IPS-18c (cell line): ENCODE measurements around the gene SLC25A21.

Experiments
- H3K4me3 ChIP-seq: 2 replicates; pipeline ENCODE4 v1.7.0; 2013; ENCODE audit warnings: low read depth, mild to moderate bottlenecking, low read length, moderate library complexity; ENCODE audit not compliant: insufficient read depth
- H3K9me3 ChIP-seq: one replicate; pipeline ENCODE4 v1.6.1; 2013; ENCODE audit warnings: mild to moderate bottlenecking, low read length, moderate library complexity; ENCODE audit not compliant: control insufficient read depth, insufficient read depth

The SLC25A21 gene

GRCh38 chr14:36675581-36675980, 496.8 kb downstream of the SLC25A21 start:
- Histone ChIP-seq H3K4me3 (no peak overlapping the region), H3K9me3 (no peaks in the 10 kb centered on the region)

GRCh38 chr14:36674659-36675058, 497.7 kb downstream of the SLC25A21 start:
- Histone ChIP-seq H3K9me3 (no peaks in the 10 kb centered on the region), H3K4me3 (no peak overlapping the region)

GRCh38 chr14:36672095-36672494, 500.3 kb downstream of the SLC25A21 start:
- Histone ChIP-seq H3K4me3 (no peak overlapping the region), H3K9me3 (no peaks in the 10 kb centered on the region)

- Histone ChIP-seq H3K4me3 (no peak overlapping the region), H3K9me3 (no peaks in the 10 kb centered on the region)
Observed at GRCh38 chr14:36671149-36671548, 501.3 kb downstream of the SLC25A21 start.

- Histone ChIP-seq H3K9me3 (no peaks in the 10 kb centered on the region), H3K4me3 (no peak overlapping the region)
Observed at GRCh38 chr14:36667679-36668078, 504.7 kb downstream of the SLC25A21 start.

GRCh38 chr14:36666416-36667206, 505.8 kb downstream of the SLC25A21 start:
- Histone ChIP-seq H3K9me3 (no peaks in the 10 kb centered on the region), H3K4me3 (peak overlapping the region; percentile 40)

- peak overlapping the region; percentile 40 for H3K4me3 ChIP-seq
- H3K9me3 ChIP-seq: no peaks in the 10 kb centered on the region
Observed at GRCh38 chr14:36665887-36666415, 506.5 kb downstream of the SLC25A21 start.

- H3K4me3 ChIP-seq: no peak overlapping the region
Observed at GRCh38 chr14:36664322-36665193, 507.8 kb downstream of the SLC25A21 start.

GRCh38 chr14:36663404-36664321, 508.7 kb downstream of the SLC25A21 start:
- Histone ChIP-seq H3K9me3 (peaks cover 7% of the 10 kb centered on the region), H3K4me3 (peak overlapping the region; percentile 43)

More at GRCh38 chr14:36664322-36665193, 507.8 kb downstream of the SLC25A21 start:
- peaks cover 5% of the 10 kb centered on the region for H3K9me3 ChIP-seq

- H3K9me3 ChIP-seq: peaks cover 7% of the 10 kb centered on the region
- peak overlapping the region; percentile 43 for H3K4me3 ChIP-seq
Observed at GRCh38 chr14:36662543-36663403, 509.6 kb downstream of the SLC25A21 start.

- Histone ChIP-seq H3K4me3 (peak overlapping the region; percentile 43), H3K9me3 (peaks cover 7% of the 10 kb centered on the region)
Observed at GRCh38 chr14:36662258-36662542, 510.2 kb downstream of the SLC25A21 start.

GRCh38 chr14:36661506-36662257, 510.7 kb downstream of the SLC25A21 start, which contains the start of gene PAX9:
TSS of gene PAX9 (plus strand) at chr14:36661860. CDS start at chr14:36662090, 230 bp downstream.
- H3K4me3 ChIP-seq: peak within 1 kb of the TSS; percentile 46
- peaks cover 7% of the 10 kb centered on the region for H3K9me3 ChIP-seq

- peaks cover 7% of the 10 kb centered on the region for H3K9me3 ChIP-seq
- H3K4me3 ChIP-seq: peak overlapping the region; percentile 29; the same call in 1 of the 2 replicates
Observed at GRCh38 chr14:36660736-36661505, 511.5 kb downstream of the SLC25A21 start.

- H3K4me3 ChIP-seq: no peak overlapping the region
Observed at GRCh38 chr14:36659822-36660735, 512.3 kb downstream of the SLC25A21 start.

More at GRCh38 chr14:36659822-36660735, 512.3 kb downstream of the SLC25A21 start:
- peaks cover 7% of the 10 kb centered on the region for H3K9me3 ChIP-seq
